Kidney epithelial cell (primary cell): ENCODE data around the gene ANKLE2. TPM values are rescaled to one million over a fixed set of nuclear protein-coding genes. Genes with fewer than 3 reads are reported as not detected.

Experiments
- DNase-seq: peaks from one replicate; pipeline ENCODE4 v3.0.0-alpha.2; 2010; ENCODE audit warnings: low read depth
- H3K27me3 ChIP-seq: 2 replicates; pipeline ENCODE4 v1.6.0; 2011; ENCODE audit warnings: low read length; ENCODE audit not compliant: control insufficient read depth, insufficient read depth
- H3K36me3 ChIP-seq: 2 replicates; pipeline ENCODE4 v1.5.1; 2011; ENCODE audit warnings: low read length; ENCODE audit not compliant: control insufficient read depth, insufficient read depth
- H3K4me3 ChIP-seq: 2 replicates; pipeline ENCODE4 v1.5.1; 2011; ENCODE audit warnings: low read depth, mild to moderate bottlenecking, control low read depth, low read length
- CTCF ChIP-seq: IDR thresholded peaks from 2 replicates; pipeline ENCODE4 v1.5.1; 2011; ENCODE audit warnings: mild to moderate bottlenecking, moderate library complexity, low read length, control low read depth, inconsistent platforms; ENCODE audit not compliant: insufficient read depth, poor library complexity, severe bottlenecking
- total RNA-seq: library from RNA; depleted of rRNA; stranded (reverse); fragments of >200 nt; gene quantifications from 2 replicates; pipeline ENCODE4 v1.2.3, GENCODE V29; 2015

The ANKLE2 gene
- total RNA-seq, 1 donor from 2014 or later = 115 TPM

GRCh38 chr12:132711080-132711843 is 50.4 kb downstream of the ANKLE2 start:
- no peaks in the 10 kb centered on the region for H3K36me3 ChIP-seq
- no peak for DNase-seq
- peak overlapping the region; percentile 93 for H3K4me3 ChIP-seq
- H3K27me3 ChIP-seq = no peaks in the 10 kb centered on the region
- no peak for TF ChIP-seq CTCF

GRCh38 chr12:132710405-132711079 is 51.1 kb downstream of the ANKLE2 start, which contains the start of gene PGAM5:
Gene PGAM5 (plus strand): TSS chr12:132710842. CDS start chr12:132710877, 35 bp downstream.
- Histone ChIP-seq H3K36me3 (no peaks in the 10 kb centered on the region), H3K4me3 (peak within 1 kb of the TSS; percentile 93), H3K27me3 (no peaks in the 10 kb centered on the region)
- DNase-seq = peak; percentile 60
- no peak for TF ChIP-seq CTCF

GRCh38 chr12:132710043-132710404 is 51.6 kb downstream of the ANKLE2 start:
- H3K36me3 ChIP-seq = no peaks in the 10 kb centered on the region
- no peak for DNase-seq
- H3K4me3 ChIP-seq = peak overlapping the region; percentile 93
- H3K27me3 ChIP-seq = no peaks in the 10 kb centered on the region
- TF ChIP-seq CTCF = no peak

GRCh38 chr12:132708150-132708549 is 53.5 kb downstream of the ANKLE2 start:
- Histone ChIP-seq H3K4me3 (no peak overlapping the region), H3K36me3 (no peaks in the 10 kb centered on the region), H3K27me3 (no peaks in the 10 kb centered on the region)
- no peak for TF ChIP-seq CTCF
- DNase-seq = no peak

GRCh38 chr12:132707241-132707640 is 54.4 kb downstream of the ANKLE2 start:
- no peak for DNase-seq
- no peak overlapping the region for H3K4me3 ChIP-seq
- no peaks in the 10 kb centered on the region for H3K36me3 ChIP-seq
- no peak for TF ChIP-seq CTCF
- H3K27me3 ChIP-seq = no peaks in the 10 kb centered on the region

- no peaks in the 10 kb centered on the region for H3K36me3 ChIP-seq
- no peaks in the 10 kb centered on the region for H3K27me3 ChIP-seq
- DNase-seq = no peak
- TF ChIP-seq CTCF = no peak
- no peak overlapping the region for H3K4me3 ChIP-seq
Observed at GRCh38 chr12:132703641-132704040, 58.0 kb downstream of the ANKLE2 start.
